Esophagus mucosa (tissue), 1 donor: ENCODE measurements around the gene MEIS1. TPM values are rescaled to one million over a fixed set of nuclear protein-coding genes. Genes with fewer than 3 reads are reported as not detected.

Experiments
- ATAC-seq: fragments of 200-7000 bp; cut with Tn5 transposase; one replicate; pipeline ENCODE4 v1.9.1; 2020
- total RNA-seq: library from RNA; stranded (reverse); gene quantifications from one replicate; pipeline ENCODE4 v1.2.4, GENCODE V29; 2023
- donor health status: DM: yes; HTN: yes; CAD: no.

Gene MEIS1
- total RNA-seq, 1 donor from 2014 or later, result 31.8 TPM

DNA sequence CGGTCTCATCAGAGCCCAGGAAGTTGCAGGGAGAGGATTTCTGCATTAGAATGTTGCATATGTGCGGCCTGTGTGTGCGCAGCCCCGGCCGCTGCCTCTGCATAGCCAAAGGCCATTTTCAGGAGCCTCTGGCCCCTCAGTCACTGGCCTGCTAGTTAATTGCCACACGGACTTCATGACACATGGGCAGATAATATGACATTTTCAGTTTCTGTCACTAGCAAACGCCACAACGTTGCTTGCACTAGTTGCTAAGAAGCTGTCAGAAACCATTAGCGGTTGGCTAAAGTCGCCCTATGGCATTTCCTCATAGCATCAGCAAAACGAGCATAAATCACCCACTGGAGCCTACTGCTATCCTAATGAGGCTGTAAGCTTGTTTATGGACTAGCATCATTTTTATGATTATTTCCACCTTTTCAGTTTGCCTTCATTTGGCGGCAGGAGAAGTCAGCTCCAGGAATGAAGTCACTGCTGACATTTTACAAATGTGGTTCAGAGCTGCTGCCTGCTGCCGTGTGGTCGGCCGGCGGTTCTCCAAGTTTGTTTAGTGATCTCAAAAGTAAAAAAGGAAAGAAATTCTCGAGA, 73.7 kb downstream of the MEIS1 start:
- no peak for ATAC-seq

DNA sequence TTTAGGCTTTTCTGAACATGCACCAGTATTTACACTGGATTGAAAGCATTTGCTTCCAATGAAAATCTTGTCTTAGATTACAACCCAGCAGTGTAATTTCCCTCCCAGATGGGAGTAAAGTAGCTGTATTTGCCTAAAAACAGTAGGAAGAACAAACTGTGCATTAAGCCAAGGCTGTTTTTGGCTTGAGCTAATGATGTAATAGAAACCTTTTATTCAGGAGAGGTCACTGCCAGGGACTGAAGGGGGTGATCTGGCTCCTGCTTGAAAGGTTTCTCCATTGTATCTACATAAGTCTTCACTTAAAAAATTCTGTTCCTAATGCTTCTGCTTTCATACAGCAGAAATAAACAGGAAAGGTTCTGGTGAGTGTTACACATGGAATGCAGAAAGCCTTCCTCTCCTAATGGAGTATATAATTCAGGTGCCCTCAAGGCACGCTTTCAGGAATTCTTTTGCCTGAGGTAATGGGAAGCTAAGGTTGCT, 74.4 kb downstream of the MEIS1 start:
- ATAC-seq, result no peak

DNA sequence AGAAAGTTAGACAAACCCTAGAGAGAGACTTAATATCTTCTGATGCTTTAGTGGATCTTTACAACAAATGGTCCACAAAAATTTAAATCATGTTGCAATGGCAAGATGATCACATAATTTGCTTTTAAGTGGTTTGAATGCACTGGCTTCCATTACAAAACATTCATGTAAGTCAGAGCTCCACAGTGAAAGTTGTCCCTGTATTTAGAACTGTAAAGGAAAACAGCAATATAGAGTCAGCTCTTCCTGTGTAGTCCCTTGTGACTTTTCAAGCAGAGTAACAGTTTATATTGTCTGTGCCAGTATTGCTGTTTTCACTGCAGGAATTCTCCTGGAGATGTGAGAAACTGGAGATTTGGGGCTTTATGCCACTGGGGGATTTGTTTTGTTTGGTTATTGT, 77.7 kb downstream of the MEIS1 start:
- ATAC-seq, result no peak

DNA sequence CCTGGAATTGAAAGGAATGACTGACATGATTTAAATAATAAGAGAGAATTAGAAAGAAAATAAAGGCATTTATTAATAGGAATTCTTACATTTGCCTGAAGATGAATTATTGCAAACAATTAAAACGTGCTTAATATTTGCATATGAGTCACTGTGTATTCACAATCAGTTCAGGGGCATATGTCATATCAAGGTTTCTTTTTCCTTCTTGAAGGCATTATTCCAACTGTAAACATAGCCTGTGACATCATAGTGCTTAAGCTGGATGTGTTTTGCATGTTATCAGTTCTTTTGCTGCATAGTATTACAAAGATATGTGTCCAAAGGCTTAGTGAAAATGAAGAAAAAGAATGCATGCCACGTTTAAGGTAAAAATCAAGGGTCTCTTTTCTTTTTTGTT, 80.8 kb downstream of the MEIS1 start:
- no peak for ATAC-seq

DNA sequence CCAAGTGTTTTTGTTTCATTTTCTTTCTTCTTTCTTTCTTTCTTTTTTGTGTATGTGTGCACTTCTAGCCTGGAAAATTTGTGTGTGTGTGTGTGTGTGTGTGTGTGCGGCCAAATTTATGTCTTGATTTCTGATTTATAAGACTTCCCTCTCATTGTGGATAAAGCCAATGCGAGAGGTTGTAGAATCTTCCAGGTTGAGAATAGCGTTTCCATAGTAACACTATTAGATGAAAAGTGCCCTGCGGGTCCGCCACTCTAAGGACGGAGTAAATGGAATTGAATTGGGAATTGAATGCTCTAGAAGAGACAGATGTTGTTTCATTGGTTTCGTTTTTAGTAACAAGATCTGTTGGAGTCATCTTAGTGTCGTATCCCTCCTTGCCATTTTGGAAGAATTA, 81.6 kb downstream of the MEIS1 start:
- ATAC-seq, result no peak

DNA sequence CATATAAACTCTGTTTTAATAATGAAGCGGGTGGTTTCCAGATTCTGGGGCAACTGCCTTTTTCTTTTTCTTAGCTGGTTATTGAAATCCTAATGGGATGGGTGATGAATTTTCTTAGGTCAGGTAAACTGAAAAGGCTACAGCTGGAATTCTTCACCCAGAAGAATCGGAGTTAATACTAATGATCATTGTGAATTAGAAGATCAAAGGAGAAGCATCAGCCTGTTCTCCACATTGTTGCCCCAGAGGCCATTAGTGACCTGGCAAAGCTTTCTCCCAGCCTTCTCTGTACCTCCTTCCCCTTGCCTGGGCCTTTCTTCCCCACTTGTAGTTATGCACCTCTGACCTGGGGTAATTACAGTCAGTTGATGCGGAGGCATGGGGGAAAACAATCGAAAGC, 82.8 kb downstream of the MEIS1 start:
- ATAC-seq, result no peak

DNA sequence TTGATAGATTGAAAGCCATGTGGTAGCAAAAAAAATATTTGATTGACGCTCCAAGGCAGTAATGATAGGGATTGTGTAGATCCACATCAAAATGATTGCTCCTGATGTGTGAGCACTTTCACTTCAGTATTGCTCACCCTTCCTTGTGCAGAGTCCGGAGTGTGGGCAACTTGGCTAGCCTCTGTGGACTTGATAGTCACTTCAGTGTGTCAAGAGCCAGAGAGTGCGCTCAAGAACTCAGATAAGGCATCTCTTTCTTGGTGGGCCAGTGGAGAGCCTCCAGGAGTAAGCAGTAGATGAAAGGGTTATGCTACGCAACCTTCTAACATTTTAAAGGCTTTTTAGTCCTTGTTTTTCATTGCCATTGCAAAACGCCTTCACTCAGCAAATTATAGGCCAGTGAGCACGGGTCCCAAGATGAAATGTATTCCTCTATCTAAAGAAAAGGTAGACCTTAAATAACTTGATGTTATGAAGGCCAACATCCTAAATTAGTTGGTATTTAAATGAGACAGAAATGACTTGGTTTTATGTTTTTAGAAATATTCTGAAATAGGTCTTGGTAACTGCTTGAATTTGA, 84.4 kb downstream of the MEIS1 start:
- ATAC-seq, result no peak

DNA sequence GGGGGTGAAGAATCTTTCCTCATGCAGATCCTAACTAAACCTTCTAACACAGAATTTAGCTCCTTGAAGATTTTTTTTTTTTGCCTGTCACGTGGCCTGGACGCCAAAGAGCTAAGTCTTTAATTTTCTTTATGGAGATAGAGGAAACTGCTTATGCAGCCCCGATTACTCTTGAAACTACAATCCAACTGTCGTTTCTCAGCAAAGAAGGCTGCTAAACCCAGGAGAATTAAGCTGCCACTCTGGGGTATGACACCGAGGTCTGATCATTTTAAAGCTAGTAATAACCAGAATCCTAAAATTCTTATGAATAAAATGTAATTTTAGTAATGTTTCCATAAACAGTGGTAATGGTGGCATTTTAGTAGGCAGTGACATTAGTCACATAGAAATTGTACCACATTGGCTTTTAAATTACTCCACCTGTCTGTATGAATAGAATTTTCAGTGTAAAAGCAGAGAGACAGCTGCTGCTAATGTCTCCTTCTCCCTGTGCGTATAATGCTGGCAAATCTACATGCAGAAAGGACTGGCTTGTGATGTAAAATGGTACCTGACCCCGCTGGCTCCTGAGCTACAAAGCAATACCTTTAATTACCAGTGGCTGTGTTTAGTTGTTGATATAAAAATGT, 86.5 kb downstream of the MEIS1 start:
- ATAC-seq, result no peak

DNA sequence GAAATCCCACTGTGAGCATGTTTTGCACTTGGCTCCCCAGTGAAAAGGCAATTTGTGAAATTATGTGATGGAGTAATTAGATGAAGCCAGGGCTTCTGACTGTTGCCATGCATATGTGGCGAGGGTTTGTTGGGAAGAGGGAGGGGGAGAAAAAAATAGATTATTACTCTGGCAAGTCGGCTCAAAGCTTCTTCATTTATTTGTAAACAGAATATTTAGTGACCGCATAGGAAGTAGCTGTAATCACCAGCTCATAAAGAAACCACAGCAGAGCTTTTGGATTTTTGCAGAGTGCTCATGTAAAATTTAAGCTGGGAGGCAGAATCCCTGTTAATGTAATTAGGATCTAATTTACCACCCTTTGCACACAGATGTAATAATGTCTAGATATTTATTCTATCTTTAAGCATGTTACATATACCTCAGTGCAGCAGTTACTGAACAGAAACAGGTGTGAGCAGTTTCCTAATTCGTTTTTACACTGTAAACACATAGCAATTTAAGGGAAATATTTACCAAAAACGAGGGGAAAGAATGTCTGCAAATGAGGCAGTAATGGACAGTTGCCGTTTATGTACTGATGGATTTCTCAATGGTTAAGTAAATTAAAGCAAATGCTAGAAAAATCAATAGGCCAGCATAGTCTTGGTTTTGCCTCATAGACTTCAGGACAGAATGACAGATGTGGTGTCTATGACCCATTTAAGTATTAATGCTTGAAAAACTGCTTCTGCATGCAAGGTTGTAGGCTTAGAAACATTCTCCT, 87.9 kb downstream of the MEIS1 start:
- no peak for ATAC-seq

DNA sequence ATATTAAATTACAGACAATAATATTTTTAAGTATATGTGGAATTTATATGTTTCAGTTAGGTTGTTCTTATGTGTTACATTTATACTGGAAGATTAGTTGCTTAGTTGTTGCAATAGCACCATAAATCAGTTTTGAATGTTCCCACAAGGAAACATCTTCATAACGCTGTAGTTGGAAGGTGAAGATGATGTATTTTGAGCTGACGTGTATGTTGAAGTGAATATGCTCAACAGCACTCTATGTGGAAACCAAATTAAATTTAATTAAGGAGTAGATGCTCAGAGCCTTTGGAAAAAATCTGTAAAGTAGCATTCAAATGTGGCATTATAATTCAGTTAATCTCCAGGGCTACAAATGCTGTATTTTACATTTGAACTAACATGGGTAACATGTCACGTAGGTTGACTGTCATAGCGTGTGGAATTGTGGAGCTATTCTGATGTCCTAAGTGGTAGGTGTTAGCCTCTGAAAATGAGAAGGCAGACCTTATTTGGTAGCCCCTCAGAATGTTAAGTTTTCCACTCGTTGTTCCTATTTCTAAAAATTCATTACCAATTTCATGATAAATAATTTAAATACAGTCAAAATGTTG, 88.5 kb downstream of the MEIS1 start:
- no peak for ATAC-seq

DNA sequence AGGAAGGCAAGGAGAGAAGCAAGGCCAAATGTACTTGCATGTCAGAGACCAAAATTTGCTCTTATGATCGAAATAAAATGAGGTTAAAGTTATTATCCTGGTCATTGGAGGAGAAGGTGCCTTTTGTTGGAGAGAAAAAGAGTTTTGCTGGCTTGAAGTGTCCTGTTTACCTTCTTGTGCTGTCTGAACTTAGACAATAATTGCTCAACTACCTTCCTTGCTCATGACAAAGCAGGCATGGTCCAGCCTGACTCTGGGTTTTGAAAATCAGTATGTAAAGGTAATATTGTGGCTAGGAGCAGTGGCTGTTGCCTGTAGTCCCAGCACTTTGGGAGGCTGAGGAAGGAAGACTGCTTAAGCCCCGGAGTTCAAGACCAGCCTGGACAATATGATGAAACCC, 89.1 kb downstream of the MEIS1 start:
- no peak for ATAC-seq

DNA sequence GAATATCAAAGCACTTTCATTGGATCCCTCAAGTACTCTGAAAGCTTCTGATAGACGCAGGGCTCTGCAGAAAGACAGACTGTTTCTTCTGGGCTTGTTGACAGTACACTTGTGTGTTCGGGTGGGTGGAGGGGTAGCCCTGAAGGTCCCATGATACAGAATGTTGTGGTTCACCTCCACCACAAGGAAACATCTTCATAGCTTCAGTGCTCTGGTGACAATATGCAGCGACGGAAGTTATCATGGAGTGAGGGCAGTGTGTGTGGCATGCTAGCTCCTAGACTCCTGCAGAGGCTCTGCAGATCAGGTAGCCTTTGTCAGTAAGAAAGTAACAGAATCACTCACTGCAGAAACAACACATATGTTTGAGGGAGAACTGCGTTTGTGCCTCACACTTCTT, 90.7 kb downstream of the MEIS1 start:
- no peak for ATAC-seq

DNA sequence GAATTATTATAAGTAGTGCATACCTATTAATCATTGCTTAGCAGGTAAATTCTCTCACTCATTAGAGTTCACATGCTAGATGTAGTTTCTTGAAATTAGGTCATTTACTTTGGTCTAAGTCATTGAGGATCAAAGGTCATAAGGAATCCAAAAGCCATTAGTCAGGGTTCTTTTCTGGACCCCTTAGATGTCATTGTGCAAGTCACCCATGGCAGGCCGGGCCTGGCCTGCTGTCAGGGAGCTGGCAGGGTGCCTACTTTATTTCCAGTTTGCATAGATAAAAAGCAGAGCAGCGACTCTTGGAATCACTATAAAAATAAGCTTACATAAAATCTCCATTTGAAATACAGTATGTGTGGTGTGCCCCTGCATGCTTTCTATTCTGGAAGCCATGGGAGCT, 91.3 kb downstream of the MEIS1 start:
- no peak for ATAC-seq

DNA sequence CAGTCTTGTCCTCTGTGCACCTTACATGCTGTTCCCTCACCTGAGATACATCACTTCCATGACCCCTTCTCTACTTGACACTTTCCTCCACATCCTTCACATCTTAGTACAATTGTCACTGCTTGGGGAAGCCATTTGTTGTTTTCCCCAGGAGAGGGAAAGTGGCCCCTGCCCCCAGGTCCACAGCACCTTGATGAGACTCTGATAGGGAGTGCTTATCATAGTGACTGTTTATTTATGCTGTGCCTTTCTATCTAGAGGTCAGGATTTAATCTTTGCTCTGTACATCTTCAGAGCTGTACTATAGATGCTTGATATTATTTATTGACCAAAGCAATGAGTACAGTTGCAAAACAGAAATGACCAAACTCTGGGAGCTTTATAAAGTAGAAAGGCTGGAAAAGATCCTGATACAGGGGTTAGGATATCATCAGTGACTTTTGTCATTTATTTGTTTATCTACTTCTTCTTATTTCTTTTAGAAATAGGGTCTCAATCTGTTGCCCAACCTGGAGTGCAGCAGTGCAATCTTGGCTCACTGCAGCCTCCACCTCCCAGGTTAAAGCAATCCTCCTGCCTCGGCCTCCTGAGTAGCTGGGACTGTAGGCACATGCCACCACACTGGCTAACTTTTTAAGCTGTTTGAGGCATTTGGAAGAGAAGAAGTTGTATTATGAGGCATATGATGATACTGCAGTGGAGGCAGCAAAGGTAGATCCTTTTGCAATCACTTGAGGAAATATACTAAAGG, 94.2 kb downstream of the MEIS1 start:
- no peak for ATAC-seq

DNA sequence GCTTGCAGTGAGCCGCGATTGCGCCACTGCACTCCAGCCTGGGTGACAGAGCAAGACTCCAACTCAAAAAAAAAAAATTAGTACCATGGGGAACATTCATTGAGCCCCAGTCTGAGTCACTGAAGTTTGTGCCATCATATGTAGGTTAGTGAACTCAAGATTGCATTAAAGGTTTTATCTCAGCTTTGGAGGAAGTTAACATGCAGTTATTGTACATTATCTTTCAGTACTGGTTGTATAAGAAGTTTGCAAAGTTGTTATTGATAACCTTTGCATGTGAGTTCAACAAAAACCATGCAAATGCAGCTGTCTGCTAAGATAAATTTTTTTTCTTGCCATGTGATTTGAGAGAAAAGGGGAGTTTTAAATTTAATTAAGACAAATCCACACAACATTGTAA, 95.7 kb downstream of the MEIS1 start:
- ATAC-seq, result no peak

DNA sequence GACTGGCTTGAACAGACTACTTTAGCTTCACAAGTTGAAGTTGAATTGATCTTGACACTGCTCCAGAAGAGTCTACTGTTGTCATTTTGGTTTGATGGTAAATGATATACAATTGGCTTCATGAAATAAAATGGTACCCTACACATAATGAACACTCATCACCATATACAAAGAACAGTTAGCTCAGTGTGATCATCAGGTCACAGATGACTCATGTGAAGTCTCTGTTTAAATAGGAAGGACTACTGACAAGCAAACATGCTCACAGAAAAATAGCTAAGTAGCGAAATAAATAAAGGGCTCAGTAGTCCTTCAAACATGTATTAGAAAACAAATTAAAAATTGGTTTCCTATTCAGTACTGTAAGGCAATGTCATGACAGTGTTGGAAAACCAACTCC, 96.2 kb downstream of the MEIS1 start:
- no peak for ATAC-seq

DNA sequence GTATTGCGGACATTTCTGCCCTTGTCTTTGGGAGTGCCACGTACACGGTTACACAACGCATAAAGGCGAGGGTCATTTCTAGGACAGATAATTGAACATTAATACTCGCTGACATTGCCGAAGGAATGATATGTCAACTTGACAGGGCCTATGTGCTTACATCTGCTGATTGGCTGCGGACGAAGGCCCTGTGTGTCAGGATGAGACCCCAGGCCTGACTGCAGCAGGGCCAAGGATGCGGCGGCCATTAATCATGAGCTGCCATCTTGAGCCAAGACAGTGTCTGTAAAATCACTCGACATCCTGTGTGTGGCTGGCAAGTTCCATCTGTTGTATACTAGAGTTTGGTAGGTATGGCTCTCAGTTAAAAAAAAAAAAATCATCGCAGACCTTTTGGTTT, 96.6 kb downstream of the MEIS1 start:
- ATAC-seq, result no peak

DNA sequence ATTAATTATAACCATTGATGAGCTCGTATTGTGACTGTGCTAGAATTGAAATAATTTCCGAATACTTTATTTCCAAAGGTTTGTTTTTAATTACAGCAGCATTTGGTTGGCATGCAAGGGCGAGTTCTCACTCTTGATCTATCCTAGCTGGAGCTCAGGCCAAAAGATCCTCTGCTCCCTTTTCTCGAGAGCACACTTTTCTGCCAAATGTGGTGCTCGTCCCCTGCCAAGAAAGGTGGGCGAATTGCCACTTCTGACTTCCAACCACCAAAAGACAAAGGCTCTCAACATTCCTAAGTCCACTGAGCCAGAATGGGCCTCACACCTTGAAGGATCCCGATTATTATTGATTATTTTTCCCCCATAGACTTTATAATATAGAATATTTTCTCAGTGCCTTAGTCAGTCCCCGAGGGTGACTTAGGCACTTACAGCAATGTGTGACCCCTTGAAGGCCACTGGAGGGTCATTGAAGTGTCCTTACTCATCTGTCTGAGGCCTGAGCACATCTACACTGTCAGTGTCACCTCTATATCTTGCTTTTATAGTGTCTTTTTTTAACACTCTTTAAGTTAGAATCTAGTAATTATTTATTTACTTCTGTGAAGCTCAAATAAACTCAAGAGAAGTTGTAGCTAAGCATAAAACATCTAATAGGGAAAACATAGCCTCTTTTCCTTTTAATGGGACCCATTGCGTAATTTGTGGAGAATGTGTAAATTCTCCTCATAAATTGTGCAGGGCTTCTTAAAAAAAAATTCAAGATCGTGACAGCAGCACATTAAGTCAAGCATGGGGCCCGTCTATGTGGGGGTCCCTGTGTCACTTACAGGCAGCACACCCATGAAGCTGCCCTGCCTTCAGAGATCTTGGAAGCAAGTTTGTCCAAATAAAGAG, 98.3 kb downstream of the MEIS1 start:
- no peak for ATAC-seq

DNA sequence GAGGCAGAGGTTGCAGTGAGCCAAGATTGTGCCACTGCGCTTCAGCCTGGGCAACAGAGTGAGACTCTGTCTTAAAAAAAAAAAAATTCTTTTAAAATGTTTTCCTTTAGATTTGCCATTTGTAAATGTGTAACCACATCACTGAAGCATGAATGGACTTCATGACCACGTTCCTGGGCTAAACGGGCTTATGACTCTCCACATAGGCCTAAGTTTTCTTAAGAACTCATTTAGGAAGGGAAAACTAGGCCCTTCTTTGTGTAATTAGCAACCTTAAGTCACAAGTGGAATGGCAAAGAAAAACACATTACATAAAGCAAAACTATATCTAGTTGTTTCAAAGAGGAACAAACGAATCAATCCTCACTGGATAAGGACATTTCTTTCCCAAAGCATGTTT, 99.5 kb downstream of the MEIS1 start:
- ATAC-seq, result no peak

DNA sequence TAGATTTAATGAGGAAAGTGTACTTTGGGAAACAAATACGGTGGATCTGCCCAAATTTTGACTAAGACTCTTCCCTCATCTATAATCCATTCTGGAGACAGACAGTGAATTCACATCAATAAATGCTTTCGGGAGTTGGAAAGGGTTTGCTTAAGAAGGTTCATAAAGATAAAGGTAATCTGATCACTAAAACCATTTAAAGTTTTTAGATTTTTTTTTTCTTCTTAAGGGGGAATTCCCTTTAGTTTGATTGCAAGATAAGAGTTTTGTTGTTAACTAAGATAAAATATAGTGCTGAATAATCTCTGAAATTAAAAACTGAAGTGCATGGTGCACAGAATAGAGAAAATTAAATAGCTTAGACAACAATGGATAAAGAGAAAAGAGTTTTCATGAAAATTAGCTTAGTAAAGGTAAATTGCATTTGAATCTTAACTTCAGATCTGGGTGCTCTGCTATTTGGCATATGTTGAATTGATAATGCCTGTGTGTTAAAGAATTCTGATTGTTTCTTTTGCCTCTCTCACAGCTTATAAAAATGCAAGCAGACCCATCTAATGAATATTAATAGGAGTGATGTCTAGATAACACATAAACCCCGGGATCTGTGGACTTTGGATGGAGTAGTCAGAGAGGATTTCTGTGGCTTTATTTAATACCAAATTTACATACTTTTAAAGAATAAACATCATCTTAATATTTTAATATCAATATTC, 100.8 kb downstream of the MEIS1 start:
- ATAC-seq, result no peak

DNA sequence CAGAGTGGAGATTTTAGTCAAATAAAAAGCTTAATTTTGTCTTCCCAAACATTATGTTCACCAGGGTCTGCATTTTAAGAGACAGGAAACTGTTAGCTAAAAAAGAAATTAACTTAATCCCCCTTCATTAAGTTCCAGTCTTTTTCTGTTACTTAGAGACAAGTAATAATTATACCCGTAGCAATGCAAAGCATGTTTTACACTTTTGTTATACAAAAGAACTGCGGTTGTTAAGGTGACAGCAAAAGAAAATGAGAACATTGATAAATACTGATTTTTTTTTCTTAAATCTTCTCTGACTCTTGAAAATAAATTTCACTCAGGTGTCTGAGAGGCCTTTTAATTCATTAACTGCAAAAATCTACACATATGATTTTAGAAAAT, 101.4 kb downstream of the MEIS1 start:
- no peak for ATAC-seq
